ENCODE data around the gene MCOLN1.

DNA sequence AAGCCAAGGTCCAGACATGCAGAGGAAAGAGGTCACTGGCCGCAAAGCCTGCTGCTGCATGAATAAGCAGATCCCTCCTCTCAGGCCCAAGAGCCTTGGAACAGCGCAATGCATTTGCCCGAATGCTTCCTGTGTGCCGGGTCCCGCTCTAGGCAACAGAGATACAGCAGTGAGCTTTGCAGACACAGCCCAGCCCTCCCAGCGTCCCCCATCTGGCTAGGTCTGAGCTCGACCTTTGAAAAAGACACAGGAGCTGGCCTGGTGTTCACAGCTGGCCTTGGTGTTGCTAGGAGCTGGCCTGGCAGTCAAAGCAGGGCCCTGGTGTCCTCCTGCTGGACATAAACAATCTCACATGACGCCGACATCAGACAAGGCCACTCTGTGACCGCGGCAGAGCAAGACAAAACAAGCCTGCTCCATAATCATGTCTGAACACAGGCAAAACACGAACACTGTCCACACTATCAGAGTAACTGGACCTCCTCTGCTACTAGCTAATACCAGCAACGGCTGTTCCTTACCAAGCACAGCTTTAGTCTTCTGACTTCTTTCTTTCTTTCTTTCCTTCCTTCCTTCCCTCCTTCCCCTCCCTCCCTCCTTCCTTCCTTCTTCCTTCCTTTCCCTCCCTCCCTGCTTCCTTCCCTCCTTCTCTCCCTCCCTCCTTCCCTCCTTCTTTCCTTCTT lies 27.9 kb upstream of the MCOLN1 start:
- TF ChIP-seq, protein P1, sequence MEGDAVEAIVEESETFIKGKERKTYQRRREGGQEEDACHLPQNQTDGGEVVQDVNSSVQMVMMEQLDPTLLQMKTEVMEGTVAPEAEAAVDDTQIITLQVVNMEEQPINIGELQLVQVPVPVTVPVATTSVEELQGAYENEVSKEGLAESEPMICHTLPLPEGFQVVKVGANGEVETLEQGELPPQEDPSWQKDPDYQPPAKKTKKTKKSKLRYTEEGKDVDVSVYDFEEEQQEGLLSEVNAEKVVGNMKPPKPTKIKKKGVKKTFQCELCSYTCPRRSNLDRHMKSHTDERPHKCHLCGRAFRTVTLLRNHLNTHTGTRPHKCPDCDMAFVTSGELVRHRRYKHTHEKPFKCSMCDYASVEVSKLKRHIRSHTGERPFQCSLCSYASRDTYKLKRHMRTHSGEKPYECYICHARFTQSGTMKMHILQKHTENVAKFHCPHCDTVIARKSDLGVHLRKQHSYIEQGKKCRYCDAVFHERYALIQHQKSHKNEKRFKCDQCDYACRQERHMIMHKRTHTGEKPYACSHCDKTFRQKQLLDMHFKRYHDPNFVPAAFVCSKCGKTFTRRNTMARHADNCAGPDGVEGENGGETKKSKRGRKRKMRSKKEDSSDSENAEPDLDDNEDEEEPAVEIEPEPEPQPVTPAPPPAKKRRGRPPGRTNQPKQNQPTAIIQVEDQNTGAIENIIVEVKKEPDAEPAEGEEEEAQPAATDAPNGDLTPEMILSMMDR (IDR thresholded peaks at IDR 0.05; ENCODE audit: low read depth, low read length), result no peak
- no peak for TF ChIP-seq POLR2A (IDR thresholded peaks at IDR 0.05; ENCODE audit: extremely low read depth, insufficient read length)
- TF ChIP-seq, protein P2, sequence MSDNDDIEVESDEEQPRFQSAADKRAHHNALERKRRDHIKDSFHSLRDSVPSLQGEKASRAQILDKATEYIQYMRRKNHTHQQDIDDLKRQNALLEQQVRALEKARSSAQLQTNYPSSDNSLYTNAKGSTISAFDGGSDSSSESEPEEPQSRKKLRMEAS (IDR thresholded peaks at IDR 0.05; ENCODE audit: low read depth, low read length), result no peak
- no peak for TF ChIP-seq MYC (IDR thresholded peaks at IDR 0.05; ENCODE audit: low read depth, low read length)
